ENCODE data around the gene KIAA1755. TPM values are rescaled to one million over a fixed set of nuclear protein-coding genes. Genes with fewer than 3 reads are reported as not detected.
A peak's percentile ranks its signal among the peaks of the same experiment; 100 is the strongest.

Gene KIAA1755
- total and polyA plus RNA-seq, 11 donors = 2.1 to 6.7 (median 3.5) TPM

DNA sequence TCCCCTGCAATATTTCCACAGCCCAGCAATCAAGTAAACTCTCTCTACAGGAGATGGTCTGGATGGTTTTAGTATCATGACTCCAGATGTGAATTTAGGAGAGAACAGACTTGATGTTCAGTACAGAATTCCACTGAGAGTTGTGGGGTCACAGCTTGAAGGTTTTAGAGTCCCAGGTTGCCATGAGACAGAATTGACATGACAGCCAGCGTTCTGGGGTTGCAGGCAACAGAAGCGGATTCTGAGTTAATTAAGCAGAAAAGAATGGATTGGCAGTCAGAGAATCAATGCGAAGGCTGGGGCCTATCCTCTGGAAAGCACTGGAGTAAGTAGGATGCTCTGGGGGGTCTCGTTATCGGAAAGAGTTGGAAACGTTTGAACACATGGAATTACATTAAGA, 2.4 kb upstream of the KIAA1755 start:
- DNase-seq (no peak), ATAC-seq (no peak)
- Histone ChIP-seq H3K4me3 (no peak overlapping the region), H3K36me3 (no peaks in the 10 kb centered on the region), H3K27me3 (peaks cover 0 to 28% (median 16%) of the 10 kb centered on the region in 9 donors), H3K27ac (no peak overlapping the region), H3K9me3 (no peaks in the 10 kb centered on the region), H3K4me1 (peaks cover 0 to 20% (median 8%) of the 10 kb centered on the region in 12 donors)
- intact Hi-C loops (cut with DNase I) = no loop called here
- 78 to 88% (median 82%) methylated on average over 6 of the region's 6 CpGs for WGBS, 4 donors
- no peak for TF ChIP-seq POLR2A (IDR thresholded peaks at IDR 0.05)
- TF ChIP-seq, protein P1, sequence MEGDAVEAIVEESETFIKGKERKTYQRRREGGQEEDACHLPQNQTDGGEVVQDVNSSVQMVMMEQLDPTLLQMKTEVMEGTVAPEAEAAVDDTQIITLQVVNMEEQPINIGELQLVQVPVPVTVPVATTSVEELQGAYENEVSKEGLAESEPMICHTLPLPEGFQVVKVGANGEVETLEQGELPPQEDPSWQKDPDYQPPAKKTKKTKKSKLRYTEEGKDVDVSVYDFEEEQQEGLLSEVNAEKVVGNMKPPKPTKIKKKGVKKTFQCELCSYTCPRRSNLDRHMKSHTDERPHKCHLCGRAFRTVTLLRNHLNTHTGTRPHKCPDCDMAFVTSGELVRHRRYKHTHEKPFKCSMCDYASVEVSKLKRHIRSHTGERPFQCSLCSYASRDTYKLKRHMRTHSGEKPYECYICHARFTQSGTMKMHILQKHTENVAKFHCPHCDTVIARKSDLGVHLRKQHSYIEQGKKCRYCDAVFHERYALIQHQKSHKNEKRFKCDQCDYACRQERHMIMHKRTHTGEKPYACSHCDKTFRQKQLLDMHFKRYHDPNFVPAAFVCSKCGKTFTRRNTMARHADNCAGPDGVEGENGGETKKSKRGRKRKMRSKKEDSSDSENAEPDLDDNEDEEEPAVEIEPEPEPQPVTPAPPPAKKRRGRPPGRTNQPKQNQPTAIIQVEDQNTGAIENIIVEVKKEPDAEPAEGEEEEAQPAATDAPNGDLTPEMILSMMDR (IDR thresholded peaks at IDR 0.05) = no peak

DNA sequence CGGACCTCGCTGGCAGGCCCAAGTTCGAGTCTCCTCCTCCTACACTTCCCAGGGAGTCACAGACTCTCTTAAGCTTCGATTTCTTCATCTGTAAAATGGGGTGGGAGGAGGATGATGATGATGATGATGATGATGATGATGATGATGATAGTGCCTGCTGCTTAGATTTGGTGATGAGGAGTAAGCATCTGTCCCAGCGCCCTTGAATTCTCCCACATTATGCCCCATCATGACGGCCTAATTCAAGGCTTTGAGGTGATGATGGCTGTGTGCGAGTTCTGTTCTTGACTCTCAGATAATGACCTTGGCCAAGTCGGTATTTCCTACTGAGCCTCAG, 487 bp upstream of the KIAA1755 start:
- ATAC-seq (no peak), DNase-seq (no peak)
- Histone ChIP-seq H3K27ac (peak overlapping the region in 9 of 12 donors; percentile 50 to 91 (median 76)), H3K4me1 (peaks cover 0 to 13% (median 2%) of the 10 kb centered on the region in 12 donors), H3K9me3 (no peaks in the 10 kb centered on the region), H3K36me3 (no peaks in the 10 kb centered on the region), H3K4me3 (peak overlapping the region in 9 of 12 donors; percentile 35 to 72 (median 59)), H3K27me3 (peaks cover 0 to 28% (median 16%) of the 10 kb centered on the region in 9 donors)
- intact Hi-C loops (cut with DNase I) = no loop called here
- 52 to 74% (median 54%) methylated on average over 5 to 8 of the region's 8 CpGs for WGBS, 4 donors
- no peak for TF ChIP-seq POLR2A (IDR thresholded peaks at IDR 0.05)
- TF ChIP-seq, protein P1 (IDR thresholded peaks at IDR 0.05) = no peak

- H3K4me3 ChIP-seq = peak overlapping the region; percentile 15 to 72 (median 57)
- WGBS, 4 donors = 18 to 35% (median 21%) methylated on average over 3 to 5 of the region's 5 CpGs
- H3K9me3 ChIP-seq = no peaks in the 10 kb centered on the region
- no peak for TF ChIP-seq POLR2A (IDR thresholded peaks at IDR 0.05)
- TF ChIP-seq, protein P1 (IDR thresholded peaks at IDR 0.05) = no peak
- no peak for DNase-seq
- no peaks in the 10 kb centered on the region for H3K36me3 ChIP-seq
- H3K27ac ChIP-seq = peak overlapping the region; percentile 65 to 91 (median 76)
- peak in 3 of 4 donors; percentile 5 to 15 (median 8) for ATAC-seq
- H3K4me1 ChIP-seq = peaks cover 0 to 22% (median 6%) of the 10 kb centered on the region in 12 donors
- intact Hi-C loops (cut with DNase I) = no loop called here
- peaks cover 0 to 28% (median 16%) of the 10 kb centered on the region in 9 donors for H3K27me3 ChIP-seq
Observed at GRCh38 chr20:38260025-38260377, 534 bp downstream of the KIAA1755 start.

DNA sequence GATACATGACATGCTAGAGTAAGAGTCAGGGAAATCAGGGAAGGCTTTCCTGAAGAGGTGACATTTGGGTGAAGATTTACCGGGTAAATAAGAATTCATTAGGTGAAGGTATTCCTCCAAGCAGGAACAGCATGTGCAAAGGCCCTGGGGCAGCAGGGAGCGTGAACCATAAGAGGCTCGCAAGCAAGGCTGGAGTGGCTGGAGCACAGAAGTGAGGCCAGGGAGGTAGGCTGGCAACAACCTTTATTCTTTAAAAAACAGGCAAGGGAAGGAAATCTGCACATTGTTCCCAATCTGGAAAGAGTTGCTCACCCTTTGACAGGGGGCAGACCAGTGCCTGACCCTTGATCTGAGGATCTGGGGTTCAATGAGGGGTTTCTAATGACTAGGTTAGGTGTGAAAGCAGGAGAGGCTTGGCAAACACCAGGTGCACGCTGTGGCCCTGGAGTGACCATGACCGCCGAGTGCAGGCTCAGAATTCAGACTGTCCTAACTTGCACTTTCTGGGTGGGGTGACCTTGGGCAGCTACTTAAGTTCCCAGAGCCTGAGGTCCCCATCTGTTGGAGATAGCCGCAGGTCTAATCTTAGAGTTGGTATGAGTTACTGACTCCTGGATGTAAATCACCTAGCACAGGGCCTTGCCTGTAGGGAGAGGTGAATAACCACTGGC, 1.9 kb downstream of the KIAA1755 start:
- DNase-seq = no peak
- no peak for ATAC-seq
- TF ChIP-seq POLR2A (IDR thresholded peaks at IDR 0.05) = no peak
- TF ChIP-seq, protein P1 (IDR thresholded peaks at IDR 0.05) = no peak
- Histone ChIP-seq H3K4me1 (peaks cover 0 to 33% (median 7%) of the 10 kb centered on the region in 12 donors), H3K36me3 (no peaks in the 10 kb centered on the region), H3K4me3 (peak overlapping the region in 6 of 12 donors; percentile 58 to 72 (median 65)), H3K9me3 (no peaks in the 10 kb centered on the region), H3K27me3 (peaks cover 0 to 28% (median 16%) of the 10 kb centered on the region in 9 donors), H3K27ac (peak overlapping the region in 3 of 12 donors; percentile 16 to 91 (median 29))
- intact Hi-C loops (cut with DNase I) = loop anchor here in 1 of 10 donors (10.0 kb wide), 1 partner anchor 644 kb away; no protein-coding TSS in a partner anchor
- 88 to 92% (median 89%) methylated on average over 5 to 7 of the region's 7 CpGs for whole genome bisulfite sequencing, 4 donors

Measured in heart left ventricle (tissue), 16 donors.